Epithelial cell of alveolus of lung (primary cell): Measurements from ENCODE around the gene PRR3. TPM values are rescaled to one million over a fixed set of nuclear protein-coding genes. Genes with fewer than 3 reads are reported as not detected.

Experiments
- total RNA-seq: library from RNA; depleted of rRNA; stranded (reverse); fragments of >200 nt; gene quantifications from 2 replicates; pipeline ENCODE4 v1.2.1, GENCODE V29; 2015

PRR3 gene, protein sequence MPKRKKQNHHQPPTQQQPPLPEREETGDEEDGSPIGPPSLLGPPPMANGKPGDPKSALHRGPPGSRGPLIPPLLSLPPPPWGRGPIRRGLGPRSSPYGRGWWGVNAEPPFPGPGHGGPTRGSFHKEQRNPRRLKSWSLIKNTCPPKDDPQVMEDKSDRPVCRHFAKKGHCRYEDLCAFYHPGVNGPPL
- total RNA-seq = 10.2 and 17.4 TPM in 2 replicates

GRCh38 chr6:30556906-30557682 is at the start of gene PRR3:
TSS of gene PRR3 (plus strand) at chr6:30557295. CDS start at chr6:30557345, 50 bp downstream.

GRCh38 chr6:30556066-30556905 is 809 bp upstream of the PRR3 start, which contains the start of gene GNL1:
TSS of gene GNL1 (minus strand) at chr6:30556489. CDS start at chr6:30556203, 286 bp downstream.

DNA sequence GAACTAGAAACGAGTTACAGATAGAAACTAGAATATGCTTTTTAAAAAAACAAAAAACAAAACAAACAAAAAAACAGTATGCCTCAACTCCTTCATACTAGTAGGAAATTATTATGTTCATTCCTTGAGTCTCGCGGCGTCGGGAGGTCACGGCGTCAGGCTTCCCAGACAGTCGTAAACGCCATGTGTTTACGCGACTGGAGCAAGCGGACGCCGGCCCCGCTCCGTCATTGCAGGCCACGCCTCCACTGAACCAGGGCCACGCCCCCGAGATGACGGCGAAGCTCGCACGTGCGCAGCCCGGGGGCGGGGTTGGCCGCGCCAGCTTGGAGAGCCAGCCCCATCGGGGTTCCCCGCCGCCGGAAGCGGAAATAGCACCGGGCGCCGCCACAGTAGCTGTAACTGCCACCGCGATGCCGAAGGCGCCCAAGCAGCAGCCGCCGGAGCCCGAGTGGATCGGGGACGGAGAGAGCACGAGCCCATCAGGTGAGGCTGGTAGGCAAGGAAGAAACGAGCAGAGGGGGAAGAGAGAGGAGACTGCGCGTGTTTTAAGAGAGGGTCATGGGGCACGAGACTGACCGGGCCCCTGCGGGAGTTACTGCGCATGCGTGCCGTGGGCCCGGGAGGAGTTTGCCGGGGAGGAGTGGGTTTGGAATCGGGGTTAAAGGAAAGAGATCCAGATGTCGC is 14.1 kb downstream of the PRR3 start, which contains the start of gene ABCF1:
ABCF1 (plus strand) TSS at position 368 of the 687 bp plus-strand sequence; CDS start at position 414, 46 bp downstream.

Other genes with a start within 250 kb of the PRR3 start
- gene TRIM39, start 230.4 kb upstream of the PRR3 start, total RNA-seq = 8.9 and 9.4 TPM in 2 replicates
- gene RPP21, start 212.1 kb upstream of the PRR3 start, total RNA-seq = 45.8 and 56.3 TPM in 2 replicates
- 140 and 208 TPM in 2 replicates for gene HLA-E, start 67.8 kb upstream of the PRR3 start, total RNA-seq
- gene GNL1, start 806 bp upstream of the PRR3 start, total RNA-seq = 33.7 and 55.1 TPM in 2 replicates
- 31.8 and 33.6 TPM in 2 replicates for gene ABCF1, start 14.1 kb downstream of the PRR3 start, total RNA-seq
- gene PPP1R10, start 59.9 kb downstream of the PRR3 start, total RNA-seq = 19.9 and 59.6 TPM in 2 replicates
- gene MRPS18B, start 60.5 kb downstream of the PRR3 start, total RNA-seq = 66.7 and 68.2 TPM in 2 replicates
- gene ATAT1, start 69.6 kb downstream of the PRR3 start, total RNA-seq = 3.8 and 3.9 TPM in 2 replicates
- 7.6 and 9.7 TPM in 2 replicates for gene C6orf136, start 89.8 kb downstream of the PRR3 start, total RNA-seq
- gene DHX16, start 115.7 kb downstream of the PRR3 start, total RNA-seq = 24.9 and 25.2 TPM in 2 replicates
- 53.7 and 67.1 TPM in 2 replicates for gene PPP1R18, start 129.3 kb downstream of the PRR3 start, total RNA-seq
- gene NRM, start 133.7 kb downstream of the PRR3 start, total RNA-seq = 16.5 TPM in 2 replicates
- gene MDC1, start 160.0 kb downstream of the PRR3 start, total RNA-seq = 10.8 and 11.2 TPM in 2 replicates
- 514 and 1,241 TPM in 2 replicates for gene TUBB, start 163.1 kb downstream of the PRR3 start, total RNA-seq
- gene FLOT1, start 185.4 kb downstream of the PRR3 start, total RNA-seq = 100 and 118 TPM in 2 replicates
- gene IER3, start 187.3 kb downstream of the PRR3 start, total RNA-seq = 92.7 and 292 TPM in 2 replicates